Gastroesophageal sphincter (tissue), 3 donors: ENCODE data around the gene ROS1.

Experiments used
- POLR2AphosphoS5 ChIP-seq: sonication (generic); formaldehyde crosslinking; IDR thresholded peaks from one replicate; pipeline ENCODE4 v1.6.1; 2017; ENCODE audit warnings: antibody characterized with exemption
- TF ChIP-seq, protein P1 (sequence below), 4 experiments: fragments of 200-600 bp in 2 of 4; fragments of 450-650 bp in 2 of 4; sonication (generic) in 1 of 4; IDR thresholded peaks; one replicate each; pipeline ENCODE4 v1.5.1; 2017 to 2019; ENCODE audit warnings: antibody characterized with exemption in 4 of 4, mild to moderate bottlenecking in 2 of 4, moderate library complexity in 2 of 4

DNA sequence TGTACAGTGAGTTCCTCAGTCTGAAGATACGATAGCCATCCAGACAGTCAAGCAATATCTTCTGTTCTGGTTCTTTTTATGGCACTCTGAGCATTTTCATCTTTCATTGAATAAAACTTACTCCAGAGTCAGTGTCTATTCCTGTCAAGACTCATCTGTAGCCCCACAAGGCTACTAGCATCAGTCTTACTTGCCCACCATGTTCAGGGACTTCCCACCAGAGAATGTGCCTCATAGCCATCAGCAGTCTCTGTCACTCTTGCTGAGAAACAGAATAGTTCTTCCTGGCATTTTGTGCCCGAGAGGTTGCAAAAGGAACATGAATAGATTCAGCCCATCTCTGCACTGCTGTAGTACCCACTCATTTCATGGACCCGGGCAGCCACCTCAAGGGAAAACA lies 44.0 kb upstream of the ROS1 start:
- TF ChIP-seq, protein P1, sequence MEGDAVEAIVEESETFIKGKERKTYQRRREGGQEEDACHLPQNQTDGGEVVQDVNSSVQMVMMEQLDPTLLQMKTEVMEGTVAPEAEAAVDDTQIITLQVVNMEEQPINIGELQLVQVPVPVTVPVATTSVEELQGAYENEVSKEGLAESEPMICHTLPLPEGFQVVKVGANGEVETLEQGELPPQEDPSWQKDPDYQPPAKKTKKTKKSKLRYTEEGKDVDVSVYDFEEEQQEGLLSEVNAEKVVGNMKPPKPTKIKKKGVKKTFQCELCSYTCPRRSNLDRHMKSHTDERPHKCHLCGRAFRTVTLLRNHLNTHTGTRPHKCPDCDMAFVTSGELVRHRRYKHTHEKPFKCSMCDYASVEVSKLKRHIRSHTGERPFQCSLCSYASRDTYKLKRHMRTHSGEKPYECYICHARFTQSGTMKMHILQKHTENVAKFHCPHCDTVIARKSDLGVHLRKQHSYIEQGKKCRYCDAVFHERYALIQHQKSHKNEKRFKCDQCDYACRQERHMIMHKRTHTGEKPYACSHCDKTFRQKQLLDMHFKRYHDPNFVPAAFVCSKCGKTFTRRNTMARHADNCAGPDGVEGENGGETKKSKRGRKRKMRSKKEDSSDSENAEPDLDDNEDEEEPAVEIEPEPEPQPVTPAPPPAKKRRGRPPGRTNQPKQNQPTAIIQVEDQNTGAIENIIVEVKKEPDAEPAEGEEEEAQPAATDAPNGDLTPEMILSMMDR (IDR thresholded peaks at IDR 0.05), result no peak
- no peak for TF ChIP-seq POLR2AphosphoS5
